IPS-20b (cell line): ENCODE data around the gene FOXO3.

ENCODE experiments used
- H3K27ac ChIP-seq: one replicate; pipeline ENCODE4 v1.5.1; 2013; ENCODE audit warnings: low read length
- H3K27me3 ChIP-seq: 2 replicates; pipeline ENCODE4 v1.6.1; 2013; ENCODE audit warnings: mild to moderate bottlenecking, low read length, inconsistent platforms; ENCODE audit not compliant: insufficient read depth
- H3K36me3 ChIP-seq: 2 replicates; pipeline ENCODE4 v1.6.1; 2013; ENCODE audit warnings: low read depth, mild to moderate bottlenecking, inconsistent platforms, low read length, moderate library complexity; ENCODE audit not compliant: insufficient read depth
- H3K4me1 ChIP-seq: 2 replicates; pipeline ENCODE4 v1.6.1; 2013; ENCODE audit warnings: mild to moderate bottlenecking, control low read depth, inconsistent platforms, low read length, moderate library complexity; ENCODE audit not compliant: insufficient read depth
- H3K4me3 ChIP-seq: 2 replicates; pipeline ENCODE4 v1.5.1; 2013; ENCODE audit warnings: mild to moderate bottlenecking, low read length, inconsistent platforms
- H3K9ac ChIP-seq: 2 replicates; pipeline ENCODE4 v1.6.1; 2013; ENCODE audit warnings: low read depth, mild to moderate bottlenecking, inconsistent platforms, low read length, moderate library complexity
- H3K9me3 ChIP-seq: 2 replicates; pipeline ENCODE4 v1.6.1; 2013; ENCODE audit warnings: mild to moderate bottlenecking, low read depth, low read length, inconsistent platforms; ENCODE audit not compliant: insufficient read depth

FOXO3 gene

GRCh38 chr6:108732091-108732870 is 171.6 kb downstream of the FOXO3 start:
- Histone ChIP-seq H3K9me3 (no peaks in the 10 kb centered on the region), H3K27me3 (peaks cover 49% of the 10 kb centered on the region), H3K36me3 (no peaks in the 10 kb centered on the region), H3K4me1 (peaks cover 36% of the 10 kb centered on the region), H3K27ac (no peak overlapping the region), H3K4me3 (no peak overlapping the region), H3K9ac (no peak overlapping the region)

GRCh38 chr6:108733051-108733450 is 172.3 kb downstream of the FOXO3 start:
- no peaks in the 10 kb centered on the region for H3K9me3 ChIP-seq
- H3K27ac ChIP-seq: no peak overlapping the region
- H3K9ac ChIP-seq: no peak overlapping the region
- peaks cover 50% of the 10 kb centered on the region for H3K27me3 ChIP-seq
- peaks cover 36% of the 10 kb centered on the region for H3K4me1 ChIP-seq
- H3K4me3 ChIP-seq: no peak overlapping the region
- H3K36me3 ChIP-seq: no peaks in the 10 kb centered on the region

- Histone ChIP-seq H3K36me3 (no peaks in the 10 kb centered on the region), H3K9me3 (no peaks in the 10 kb centered on the region), H3K4me3 (no peak overlapping the region), H3K9ac (no peak overlapping the region), H3K27me3 (peaks cover 45% of the 10 kb centered on the region), H3K4me1 (peaks cover 36% of the 10 kb centered on the region), H3K27ac (no peak overlapping the region)
These were observed 173.1 kb downstream of the FOXO3 start for GRCh38 chr6:108733706-108734265.
